ENCODE data around the gene CLDN9. TPM values are rescaled to one million over a fixed set of nuclear protein-coding genes. Genes with fewer than 3 reads are reported as not detected.

The CLDN9 gene
- polyA plus RNA-seq, 6 donors from 2014 or later = not detected

GRCh38 chr16:3056336-3057180, 43.8 kb downstream of the CLDN9 start:
- Mint-ChIP-seq H3K36me3 (no peaks in the 10 kb centered on the region), H3K4me3 (peak overlapping the region in 4 of 8 donors; percentile 15 to 67 (median 48)), H3K27ac (peak overlapping the region in 1 of 6 donors; percentile 54), H3K9me3 (no peaks in the 10 kb centered on the region), H3K27me3 (no peaks in the 10 kb centered on the region), H3K4me1 (peaks cover 25 to 31% (median 30%) of the 10 kb centered on the region in 3 donors)
- DNase-seq = no peak
- no peak for ATAC-seq (ENCODE audit: low read depth in 2 of 2)

GRCh38 chr16:3057181-3058138, 44.7 kb downstream of the CLDN9 start:
- ATAC-seq (ENCODE audit: low read depth in 2 of 2) (no peak), DNase-seq (no peak)
- H3K4me1 Mint-ChIP-seq = peaks cover 25 to 31% (median 30%) of the 10 kb centered on the region in 3 donors
- no peaks in the 10 kb centered on the region for H3K9me3 Mint-ChIP-seq
- no peaks in the 10 kb centered on the region for H3K36me3 Mint-ChIP-seq
- no peak overlapping the region for H3K27ac Mint-ChIP-seq
- H3K4me3 Mint-ChIP-seq = peak overlapping the region; percentile 26 to 84 (median 64)
- no peaks in the 10 kb centered on the region for H3K27me3 Mint-ChIP-seq

- DNase-seq (peak; percentile 29), ATAC-seq (ENCODE audit: low read depth in 2 of 2) (peak; percentile 50 to 52)
- peak overlapping the region; percentile 73 to 90 (median 86) for H3K4me3 Mint-ChIP-seq
- H3K4me1 Mint-ChIP-seq = peaks cover 25 to 31% (median 30%) of the 10 kb centered on the region in 3 donors
- no peaks in the 10 kb centered on the region for H3K36me3 Mint-ChIP-seq
- peaks cover 0 to 7% (median 0%) of the 10 kb centered on the region in 3 donors for H3K27me3 Mint-ChIP-seq
- H3K9me3 Mint-ChIP-seq = no peaks in the 10 kb centered on the region
- H3K27ac Mint-ChIP-seq = peak overlapping the region in 1 of 6 donors; percentile 30
Measured at GRCh38 chr16:3058139-3059030, 45.7 kb downstream of the CLDN9 start.

- DNase-seq (peak; percentile 86), ATAC-seq (ENCODE audit: low read depth in 2 of 2) (peak; percentile 91 to 92)
- peak overlapping the region; percentile 73 to 91 (median 88) for H3K4me3 Mint-ChIP-seq
- no peaks in the 10 kb centered on the region for H3K36me3 Mint-ChIP-seq
- no peaks in the 10 kb centered on the region for H3K9me3 Mint-ChIP-seq
- H3K27ac Mint-ChIP-seq = peak overlapping the region in 2 of 6 donors; percentile 84 to 95
- H3K27me3 Mint-ChIP-seq = peaks cover 0 to 8% (median 0%) of the 10 kb centered on the region in 3 donors
- peaks cover 18 to 31% (median 24%) of the 10 kb centered on the region in 3 donors for H3K4me1 Mint-ChIP-seq
Measured at GRCh38 chr16:3059041-3059722, 46.5 kb downstream of the CLDN9 start.

- DNase-seq = no peak
- ATAC-seq (ENCODE audit: low read depth in 2 of 2) = no peak
- Mint-ChIP-seq H3K4me1 (peaks cover 14 to 29% (median 22%) of the 10 kb centered on the region in 3 donors), H3K9me3 (no peaks in the 10 kb centered on the region), H3K27ac (peak overlapping the region in 3 of 6 donors; percentile 57 to 95 (median 84)), H3K36me3 (no peaks in the 10 kb centered on the region), H3K27me3 (peaks cover 0 to 8% (median 0%) of the 10 kb centered on the region in 3 donors), H3K4me3 (peak overlapping the region; percentile 73 to 91 (median 87))
Measured at GRCh38 chr16:3059723-3060242, 47.1 kb downstream of the CLDN9 start.

GRCh38 chr16:3060339-3061127, 47.8 kb downstream of the CLDN9 start:
- H3K27me3 Mint-ChIP-seq = peaks cover 0 to 12% (median 0%) of the 10 kb centered on the region in 3 donors
- peak overlapping the region; percentile 57 to 91 (median 86) for H3K4me3 Mint-ChIP-seq
- no peak for ATAC-seq (ENCODE audit: low read depth in 2 of 2)
- peaks cover 12 to 21% (median 14%) of the 10 kb centered on the region in 3 donors for H3K4me1 Mint-ChIP-seq
- no peaks in the 10 kb centered on the region for H3K36me3 Mint-ChIP-seq
- peak overlapping the region in 2 of 6 donors; percentile 36 to 39 for H3K27ac Mint-ChIP-seq
- no peaks in the 10 kb centered on the region for H3K9me3 Mint-ChIP-seq
- no peak for DNase-seq

- DNase-seq = no peak
- H3K36me3 Mint-ChIP-seq = no peaks in the 10 kb centered on the region
- peaks cover 0 to 14% (median 0%) of the 10 kb centered on the region in 3 donors for H3K27me3 Mint-ChIP-seq
- ATAC-seq (ENCODE audit: low read depth in 2 of 2) = no peak
- peak overlapping the region in 1 of 8 donors; percentile 55 for H3K4me3 Mint-ChIP-seq
- H3K27ac Mint-ChIP-seq = no peak overlapping the region
- H3K4me1 Mint-ChIP-seq = peaks cover 9 to 12% (median 11%) of the 10 kb centered on the region in 3 donors
- H3K9me3 Mint-ChIP-seq = no peaks in the 10 kb centered on the region
Measured at GRCh38 chr16:3062553-3062952, 49.8 kb downstream of the CLDN9 start.

GRCh38 chr16:3063625-3064386, 51.1 kb downstream of the CLDN9 start:
- H3K27me3 Mint-ChIP-seq = peaks cover 0 to 14% (median 0%) of the 10 kb centered on the region in 3 donors
- H3K27ac Mint-ChIP-seq = no peak overlapping the region
- ATAC-seq (ENCODE audit: low read depth in 2 of 2) (no peak), DNase-seq (no peak)
- no peak overlapping the region for H3K4me3 Mint-ChIP-seq
- H3K36me3 Mint-ChIP-seq = no peaks in the 10 kb centered on the region
- peaks cover 9 to 14% (median 9%) of the 10 kb centered on the region in 3 donors for H3K4me1 Mint-ChIP-seq
- no peaks in the 10 kb centered on the region for H3K9me3 Mint-ChIP-seq

Data from naive B cell (primary cell).